Fibroblast of lung (primary cell): ENCODE results near the gene SHROOM3.

Source experiments
- CTCF ChIP-seq, 2 donors: IDR thresholded peaks in 1 of 2; conservative IDR thresholded peaks in 1 of 2; 1 replicate in 1 of 2; 2 replicates in 1 of 2; pipeline ENCODE4 v1.5.1; 2011 to 2012; ENCODE audit warnings: low read length in 2 of 2, control low read depth in 1 of 2, inconsistent platforms in 1 of 2, low read depth in 1 of 2, mild to moderate bottlenecking in 1 of 2
- EZH2 ChIP-seq: IDR thresholded peaks from 2 replicates; pipeline ENCODE4 v1.5.1; 2012; ENCODE audit warnings: low read length, control low read depth, mild to moderate bottlenecking; ENCODE audit errors: missing control alignments

- no peak for TF ChIP-seq CTCF (conservative IDR thresholded peaks at IDR 0.05 in 1 of 2, IDR thresholded peaks at IDR 0.05 in 1 of 2; ENCODE audit: low read depth in 1 of 2, low read length in 2 of 2)
- TF ChIP-seq EZH2, result no peak
These were observed 109.7 kb downstream of the SHROOM3 start for GRCh38 chr4:76544725-76545124.
